ENCODE measurements around the gene UGT1A6.
"Not testable (repeated sequence)": the region's sequence is repeated elsewhere in the genome, so short reads cannot be mapped to it uniquely, and the experiment has no call there.

Gene UGT1A6
- 0 reads per million in 3 experiments for total RNA-seq

- no peak for DNase-seq
Measured at GRCh38 chr2:233692648-233693047, at the start of gene UGT1A6. Gene UGT1A6 (plus strand): TSS chr2:233692890. CDS start chr2:233693005, 115 bp downstream.

GRCh38 chr2:233643128-233643527 lies 49.6 kb upstream of the UGT1A6 start:
- no peak for DNase-seq

GRCh38 chr2:233646033-233646432 lies 46.7 kb upstream of the UGT1A6 start:
- not testable (repeated sequence) for DNase-seq

GRCh38 chr2:233650981-233651380 lies 41.7 kb upstream of the UGT1A6 start:
- DNase-seq, result no peak

GRCh38 chr2:233651430-233651829 lies 41.3 kb upstream of the UGT1A6 start:
- DNase-seq, result no peak

- DNase-seq, result no peak
Measured at GRCh38 chr2:233654501-233654900, 38.2 kb upstream of the UGT1A6 start.

GRCh38 chr2:233655043-233655442 lies 37.6 kb upstream of the UGT1A6 start:
- no peak for DNase-seq

GRCh38 chr2:233655943-233656342 lies 36.7 kb upstream of the UGT1A6 start:
- not testable (repeated sequence) for DNase-seq

GRCh38 chr2:233656443-233656842 lies 36.2 kb upstream of the UGT1A6 start:
- DNase-seq, result no peak

- DNase-seq, result no peak
Measured at GRCh38 chr2:233658610-233659009, 34.1 kb upstream of the UGT1A6 start.

GRCh38 chr2:233663911-233664310 lies 28.8 kb upstream of the UGT1A6 start:
- no peak for DNase-seq

- no peak for DNase-seq
Measured at GRCh38 chr2:233668605-233669260, 24.0 kb upstream of the UGT1A6 start.

GRCh38 chr2:233671290-233672161 lies 21.2 kb upstream of the UGT1A6 start, which contains the start of gene UGT1A9:
Gene UGT1A9 (plus strand): TSS chr2:233671898. CDS start chr2:233671935, 37 bp downstream.
- DNase-seq, result no peak

- DNase-seq, result no peak
Measured at GRCh38 chr2:233672886-233673285, 19.8 kb upstream of the UGT1A6 start.

GRCh38 chr2:233673896-233674295 lies 18.8 kb upstream of the UGT1A6 start:
- DNase-seq, result no peak

- no peak for DNase-seq
Measured at GRCh38 chr2:233674314-233674713, 18.4 kb upstream of the UGT1A6 start.

- DNase-seq, result no peak
Measured at GRCh38 chr2:233674995-233675394, 17.7 kb upstream of the UGT1A6 start.

- DNase-seq, result no peak
Measured at GRCh38 chr2:233676046-233676445, 16.6 kb upstream of the UGT1A6 start.

- no peak for DNase-seq
Measured at GRCh38 chr2:233679196-233679595, 13.5 kb upstream of the UGT1A6 start.

GRCh38 chr2:233680361-233681045 lies 12.2 kb upstream of the UGT1A6 start:
- no peak for DNase-seq

- no peak for DNase-seq
Measured at GRCh38 chr2:233681521-233682099, 11.1 kb upstream of the UGT1A6 start, which contains the start of gene UGT1A7. Gene UGT1A7 (plus strand): TSS chr2:233681901. CDS start chr2:233681938, 37 bp downstream.

GRCh38 chr2:233684640-233685039 lies 8.1 kb upstream of the UGT1A6 start:
- no peak for DNase-seq

GRCh38 chr2:233686928-233687327 lies 5.8 kb upstream of the UGT1A6 start:
- DNase-seq, result no peak
